Prostate gland (tissue), 2 donors: Measurements from ENCODE around the gene KLF16.

Source experiments
- POLR2A ChIP-seq: fragments of 450-650 bp; IDR thresholded peaks from one replicate; pipeline ENCODE4 v1.6.1; 2016; ENCODE audit warnings: antibody characterized with exemption, mild to moderate bottlenecking
- POLR2AphosphoS5 ChIP-seq: sonication (generic); formaldehyde crosslinking; IDR thresholded peaks from one replicate; pipeline ENCODE4 v1.6.1; 2017; ENCODE audit warnings: antibody characterized with exemption
- TF ChIP-seq, protein P1 (sequence below), 4 experiments: fragments of 200-600 bp in 2 of 4; fragments of 450-650 bp in 2 of 4; sonication (generic) in 2 of 4; IDR thresholded peaks; 1 replicate in 3 of 4; 2 replicates in 1 of 4; pipeline ENCODE4 v1.5.1; 2016 to 2019; ENCODE audit warnings: antibody characterized with exemption in 4 of 4, mild to moderate bottlenecking in 2 of 4, moderate library complexity in 2 of 4

DNA sequence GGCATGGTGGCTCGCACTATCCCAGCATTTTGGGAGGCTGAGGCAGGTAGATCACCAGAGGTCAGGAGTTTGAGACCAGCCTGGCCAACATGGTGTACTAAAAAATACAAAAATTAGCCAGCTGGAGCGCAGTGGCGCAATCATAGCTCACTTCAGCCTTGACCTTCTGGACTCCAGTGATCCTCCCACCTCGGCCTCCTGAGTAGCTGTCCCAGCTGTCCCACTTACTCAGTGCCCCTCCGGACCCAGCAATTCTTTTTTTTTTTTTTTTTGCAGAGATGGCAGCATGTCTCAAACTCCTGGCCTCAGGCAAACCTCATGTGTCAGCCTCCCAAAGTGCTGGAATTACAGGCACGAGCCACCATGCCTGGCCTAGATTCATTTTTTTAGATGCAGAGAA, 39.5 kb upstream of the KLF16 start:
- no peak for TF ChIP-seq POLR2A
- TF ChIP-seq, protein P1, sequence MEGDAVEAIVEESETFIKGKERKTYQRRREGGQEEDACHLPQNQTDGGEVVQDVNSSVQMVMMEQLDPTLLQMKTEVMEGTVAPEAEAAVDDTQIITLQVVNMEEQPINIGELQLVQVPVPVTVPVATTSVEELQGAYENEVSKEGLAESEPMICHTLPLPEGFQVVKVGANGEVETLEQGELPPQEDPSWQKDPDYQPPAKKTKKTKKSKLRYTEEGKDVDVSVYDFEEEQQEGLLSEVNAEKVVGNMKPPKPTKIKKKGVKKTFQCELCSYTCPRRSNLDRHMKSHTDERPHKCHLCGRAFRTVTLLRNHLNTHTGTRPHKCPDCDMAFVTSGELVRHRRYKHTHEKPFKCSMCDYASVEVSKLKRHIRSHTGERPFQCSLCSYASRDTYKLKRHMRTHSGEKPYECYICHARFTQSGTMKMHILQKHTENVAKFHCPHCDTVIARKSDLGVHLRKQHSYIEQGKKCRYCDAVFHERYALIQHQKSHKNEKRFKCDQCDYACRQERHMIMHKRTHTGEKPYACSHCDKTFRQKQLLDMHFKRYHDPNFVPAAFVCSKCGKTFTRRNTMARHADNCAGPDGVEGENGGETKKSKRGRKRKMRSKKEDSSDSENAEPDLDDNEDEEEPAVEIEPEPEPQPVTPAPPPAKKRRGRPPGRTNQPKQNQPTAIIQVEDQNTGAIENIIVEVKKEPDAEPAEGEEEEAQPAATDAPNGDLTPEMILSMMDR (IDR thresholded peaks at IDR 0.05), result no peak
- no peak for TF ChIP-seq POLR2AphosphoS5
